HL-60/S4 treated with retinoic acid at 250 ng/mL for 4 days and 3 days (cell line): Measurements from ENCODE around the gene RASA2.
"Not testable (repeated sequence)": the region's sequence is repeated elsewhere in the genome, so short reads cannot be mapped to it uniquely, and the experiment has no call there.

ENCODE experiments used
- in situ Hi-C: fragments of 300-500 bp; cut with MboI; formaldehyde crosslinking; loops from 2 replicates; pipeline ENCODE4 v1.7.0; 2022; ENCODE audit warnings: low sequenced_read_pairs

The RASA2 gene

GRCh38 chr3:141487521-141488252 is 860 bp downstream of the RASA2 start:
- in situ Hi-C loops: no loop called here

DNA sequence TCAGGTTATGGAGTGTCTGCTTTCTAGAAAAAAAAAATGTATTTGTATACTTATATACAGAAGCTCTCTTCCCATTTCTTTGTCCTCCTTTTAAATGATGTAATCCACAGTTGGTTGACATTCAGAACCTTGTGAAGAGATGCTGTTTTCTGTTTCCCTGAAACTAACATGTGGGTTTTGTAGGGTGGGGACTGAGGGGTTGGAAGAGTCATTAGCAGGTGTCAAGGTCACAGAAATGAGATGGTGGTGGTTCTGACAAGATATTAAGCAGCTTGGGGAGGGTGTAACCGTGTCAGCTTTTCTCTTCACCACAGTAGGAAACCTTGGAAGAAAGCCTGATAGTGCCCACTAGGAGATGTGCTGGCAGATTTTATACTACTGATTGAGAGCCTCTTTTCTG is 2.4 kb downstream of the RASA2 start:
- in situ Hi-C loops: no loop called here

- in situ Hi-C loops: no loop called here
Measured at GRCh38 chr3:141491081-141491480, 4.3 kb downstream of the RASA2 start.

DNA sequence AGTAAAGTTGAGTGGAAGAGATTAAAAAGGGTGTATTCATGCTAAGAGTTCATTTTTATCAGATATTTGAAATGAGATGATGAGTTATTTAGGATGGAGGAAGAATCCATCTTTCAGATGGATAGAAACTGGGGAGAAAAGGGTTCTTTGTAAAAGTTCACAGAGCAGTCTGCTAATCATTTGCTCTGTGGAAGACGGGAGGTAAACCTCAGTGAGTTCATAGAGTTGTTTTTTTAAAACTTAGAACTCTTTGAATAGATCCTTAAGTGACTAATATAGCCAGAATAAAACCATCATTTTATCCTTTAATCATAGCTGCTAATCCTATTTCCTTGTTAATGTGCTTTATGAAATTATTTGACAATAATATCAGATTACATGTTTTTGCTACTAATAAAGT is 5.1 kb downstream of the RASA2 start:
- in situ Hi-C loops: no loop called here

GRCh38 chr3:141493184-141493583 is 6.4 kb downstream of the RASA2 start:
- in situ Hi-C loops: no loop called here

- in situ Hi-C loops: not testable (repeated sequence)
Measured at GRCh38 chr3:141497589-141497988, 10.8 kb downstream of the RASA2 start.

GRCh38 chr3:141498598-141499223 is 11.9 kb downstream of the RASA2 start:
- in situ Hi-C loops: no loop called here

- in situ Hi-C loops: no loop called here
Measured at GRCh38 chr3:141499284-141499683, 12.5 kb downstream of the RASA2 start.

GRCh38 chr3:141499965-141500364 is 13.1 kb downstream of the RASA2 start:
- in situ Hi-C loops: no loop called here

- in situ Hi-C loops: no loop called here
Measured at GRCh38 chr3:141500397-141500796, 13.6 kb downstream of the RASA2 start.

GRCh38 chr3:141505166-141505565 is 18.3 kb downstream of the RASA2 start:
- in situ Hi-C loops: no loop called here

DNA sequence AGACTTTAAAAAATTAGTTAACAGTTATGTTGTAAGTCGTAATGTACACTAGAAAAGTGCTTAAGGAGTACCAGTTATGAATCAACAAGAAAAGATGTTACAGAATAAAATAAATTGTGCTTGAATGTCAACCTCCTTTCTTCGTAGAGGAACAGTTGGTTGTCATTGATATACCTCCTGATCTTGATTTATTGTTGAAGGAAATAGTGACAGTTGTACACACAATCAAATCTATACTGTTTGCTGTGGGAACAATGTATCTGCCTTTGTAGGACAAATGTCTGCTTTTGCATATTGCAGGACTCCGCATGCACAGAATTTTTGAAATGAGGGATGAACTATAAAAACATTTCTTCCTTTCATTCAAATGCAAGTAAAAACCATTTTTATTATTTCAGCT is 19.2 kb downstream of the RASA2 start:
- in situ Hi-C loops: no loop called here

GRCh38 chr3:141507392-141508066 is 20.7 kb downstream of the RASA2 start:
- in situ Hi-C loops: no loop called here

- in situ Hi-C loops: no loop called here
Measured at GRCh38 chr3:141508067-141508436, 21.2 kb downstream of the RASA2 start.

GRCh38 chr3:141511361-141511760 is 24.5 kb downstream of the RASA2 start:
- in situ Hi-C loops: no loop called here

GRCh38 chr3:141514382-141514781 is 27.6 kb downstream of the RASA2 start:
- in situ Hi-C loops: no loop called here

GRCh38 chr3:141519587-141519986 is 32.8 kb downstream of the RASA2 start:
- in situ Hi-C loops: no loop called here

DNA sequence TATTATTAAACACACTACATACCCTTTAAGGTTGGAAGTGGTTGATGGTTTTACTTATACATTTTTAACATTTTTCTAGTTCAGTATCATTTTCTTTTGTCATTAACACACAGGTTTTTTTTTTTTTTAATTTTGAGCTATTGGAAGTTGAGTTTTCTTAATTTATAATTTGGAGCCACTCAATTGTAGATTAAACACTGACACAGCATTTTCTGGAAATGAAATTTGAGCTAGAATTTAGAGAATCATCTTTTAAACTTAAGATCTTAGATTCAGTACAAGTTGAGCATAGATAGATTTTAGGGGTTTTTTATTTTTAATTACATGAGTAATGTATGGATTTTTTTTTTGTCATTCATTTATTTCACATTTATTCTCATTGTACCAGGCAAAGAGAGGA is 35.0 kb downstream of the RASA2 start:
- in situ Hi-C loops: no loop called here

- in situ Hi-C loops: no loop called here
Measured at GRCh38 chr3:141523615-141524375, 37.0 kb downstream of the RASA2 start.

DNA sequence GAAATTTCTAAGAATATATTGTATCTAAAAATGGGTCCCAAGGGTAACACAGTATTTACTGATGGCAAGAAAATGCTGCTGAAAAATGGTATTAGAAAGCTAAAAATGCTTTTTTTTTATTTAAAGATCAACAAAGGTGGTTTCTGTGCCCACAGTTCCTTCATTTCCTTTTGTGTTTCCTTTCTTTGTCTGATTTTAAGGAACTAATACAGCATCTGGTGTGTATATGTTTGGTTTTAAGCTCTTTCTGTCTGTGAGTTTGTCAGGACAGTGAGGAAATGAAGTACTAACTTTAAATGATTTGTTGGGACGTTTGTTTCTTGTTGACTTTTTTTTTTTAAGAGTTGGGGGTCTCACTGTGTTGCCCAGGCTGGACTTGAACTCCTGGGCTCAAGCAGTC is 38.2 kb downstream of the RASA2 start:
- in situ Hi-C loops: no loop called here

GRCh38 chr3:141525814-141526213 is 39.0 kb downstream of the RASA2 start:
- in situ Hi-C loops: no loop called here
